ENCODE measurements around the gene P2RY10. TPM values are rescaled to one million over a fixed set of nuclear protein-coding genes. Genes with fewer than 3 reads are reported as not detected.

P2RY10 gene
- total RNA-seq, 4 donors from 2014 or later: 0.64 to 1.1 TPM; not detected in 2

DNA sequence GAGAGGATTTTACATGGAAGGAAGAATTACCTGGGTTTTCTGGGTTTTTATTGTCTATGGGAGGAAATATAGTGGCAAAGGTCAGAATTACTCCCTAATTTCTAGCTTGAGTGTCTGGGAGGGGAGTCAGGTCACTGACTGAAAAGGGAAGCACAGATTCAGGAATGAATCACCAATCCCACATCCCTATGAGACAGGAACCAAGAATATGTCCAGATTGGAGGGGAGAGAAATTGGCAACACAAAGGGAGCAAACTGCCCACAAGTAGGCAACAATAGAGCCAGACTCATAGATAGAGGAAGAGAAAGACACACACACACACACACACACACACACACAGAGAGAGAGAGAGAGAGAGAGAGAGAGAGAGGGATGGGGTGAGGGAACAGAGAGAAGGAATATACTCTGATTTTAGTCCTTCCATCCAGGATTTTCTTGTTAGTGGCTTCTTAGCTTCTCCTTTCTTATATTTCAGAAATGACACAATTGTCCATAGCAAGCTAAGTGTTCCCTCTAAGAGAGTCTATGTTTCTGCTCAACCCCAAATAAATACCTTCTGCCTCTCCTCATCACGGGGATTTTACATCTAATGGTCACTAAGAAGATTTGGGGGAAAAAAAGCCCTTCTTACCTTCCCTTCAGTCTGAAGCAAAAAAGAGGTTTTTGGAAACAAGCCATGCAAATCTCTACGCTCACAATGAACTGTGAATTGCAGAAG lies 12.0 kb downstream of the P2RY10 start:
- no peak for DNase-seq (ENCODE audit: low spot score in 2 of 2)

GRCh38 chrX:78957768-78958130 lies 12.6 kb downstream of the P2RY10 start:
- TF ChIP-seq EP300 (IDR thresholded peaks at IDR 0.05) (no peak), POLR2AphosphoS5 (IDR thresholded peaks at IDR 0.05) (no peak)
- H3K27ac ChIP-seq: no peak overlapping the region
- no peaks in the 10 kb centered on the region for H3K27me3 ChIP-seq
- no peak for DNase-seq (ENCODE audit: low spot score in 2 of 2)
- no peak overlapping the region for H3K4me3 ChIP-seq
- no peaks in the 10 kb centered on the region for H3K36me3 ChIP-seq
- H3K4me1 ChIP-seq: no peaks in the 10 kb centered on the region
- H3K9me3 ChIP-seq: no peaks in the 10 kb centered on the region

More for the DNA sequence above, 12.0 kb downstream of the P2RY10 start:
- Histone ChIP-seq H3K27ac (no peak overlapping the region), H3K4me3 (no peak overlapping the region), H3K4me1 (no peaks in the 10 kb centered on the region), H3K9me3 (no peaks in the 10 kb centered on the region), H3K36me3 (no peaks in the 10 kb centered on the region), H3K27me3 (no peaks in the 10 kb centered on the region)
- TF ChIP-seq POLR2AphosphoS5 (IDR thresholded peaks at IDR 0.05) (no peak), EP300 (IDR thresholded peaks at IDR 0.05) (no peak), POLR2A (IDR thresholded peaks at IDR 0.05) (no peak)
- TF ChIP-seq, protein P1, sequence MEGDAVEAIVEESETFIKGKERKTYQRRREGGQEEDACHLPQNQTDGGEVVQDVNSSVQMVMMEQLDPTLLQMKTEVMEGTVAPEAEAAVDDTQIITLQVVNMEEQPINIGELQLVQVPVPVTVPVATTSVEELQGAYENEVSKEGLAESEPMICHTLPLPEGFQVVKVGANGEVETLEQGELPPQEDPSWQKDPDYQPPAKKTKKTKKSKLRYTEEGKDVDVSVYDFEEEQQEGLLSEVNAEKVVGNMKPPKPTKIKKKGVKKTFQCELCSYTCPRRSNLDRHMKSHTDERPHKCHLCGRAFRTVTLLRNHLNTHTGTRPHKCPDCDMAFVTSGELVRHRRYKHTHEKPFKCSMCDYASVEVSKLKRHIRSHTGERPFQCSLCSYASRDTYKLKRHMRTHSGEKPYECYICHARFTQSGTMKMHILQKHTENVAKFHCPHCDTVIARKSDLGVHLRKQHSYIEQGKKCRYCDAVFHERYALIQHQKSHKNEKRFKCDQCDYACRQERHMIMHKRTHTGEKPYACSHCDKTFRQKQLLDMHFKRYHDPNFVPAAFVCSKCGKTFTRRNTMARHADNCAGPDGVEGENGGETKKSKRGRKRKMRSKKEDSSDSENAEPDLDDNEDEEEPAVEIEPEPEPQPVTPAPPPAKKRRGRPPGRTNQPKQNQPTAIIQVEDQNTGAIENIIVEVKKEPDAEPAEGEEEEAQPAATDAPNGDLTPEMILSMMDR (IDR thresholded peaks at IDR 0.05): no peak
- 58% methylated on average over 2 of the region's 2 CpGs for WGBS

DNA sequence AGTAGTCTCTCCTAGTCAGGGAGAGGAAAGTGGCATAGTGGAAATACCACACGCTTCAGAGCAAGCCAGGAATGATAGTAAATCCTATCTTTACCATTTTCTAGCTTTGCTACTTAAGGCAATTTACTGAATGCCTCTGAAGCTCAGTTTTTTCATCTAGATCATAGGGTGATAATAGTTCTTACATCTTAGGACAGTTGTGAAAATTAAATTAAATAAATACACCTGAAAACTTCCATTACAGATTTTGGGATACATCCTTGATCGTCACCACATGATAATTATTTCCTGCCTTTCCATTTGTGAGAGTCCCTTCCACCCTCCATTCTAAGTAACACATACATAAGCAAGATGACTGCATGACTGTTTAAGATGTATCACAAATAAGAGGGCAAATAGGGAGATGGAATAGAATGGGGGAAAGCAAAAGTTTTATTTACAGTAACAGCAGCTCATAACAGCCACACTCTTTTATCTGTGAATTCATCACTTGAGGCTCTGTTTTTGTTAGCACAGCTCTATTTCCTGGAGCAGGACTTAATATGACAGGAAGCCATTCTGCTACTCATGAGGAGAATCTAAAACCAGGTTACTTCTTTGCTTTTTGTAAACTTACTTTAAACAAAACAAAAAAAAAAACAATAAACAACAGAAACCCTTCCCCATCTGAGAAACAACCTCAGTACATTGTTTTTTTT lies 13.4 kb downstream of the P2RY10 start:
- Histone ChIP-seq H3K27me3 (no peaks in the 10 kb centered on the region), H3K9me3 (no peaks in the 10 kb centered on the region), H3K4me1 (no peaks in the 10 kb centered on the region), H3K4me3 (no peak overlapping the region), H3K36me3 (no peaks in the 10 kb centered on the region), H3K27ac (no peak overlapping the region)
- TF ChIP-seq POLR2AphosphoS5 (IDR thresholded peaks at IDR 0.05) (no peak), EP300 (IDR thresholded peaks at IDR 0.05) (no peak), POLR2A (IDR thresholded peaks at IDR 0.05) (no peak)
- TF ChIP-seq, protein P1 (IDR thresholded peaks at IDR 0.05): no peak
- DNase-seq (ENCODE audit: low spot score in 2 of 2): no peak
- 69% methylated on average over 2 of the region's 2 CpGs for WGBS

DNA sequence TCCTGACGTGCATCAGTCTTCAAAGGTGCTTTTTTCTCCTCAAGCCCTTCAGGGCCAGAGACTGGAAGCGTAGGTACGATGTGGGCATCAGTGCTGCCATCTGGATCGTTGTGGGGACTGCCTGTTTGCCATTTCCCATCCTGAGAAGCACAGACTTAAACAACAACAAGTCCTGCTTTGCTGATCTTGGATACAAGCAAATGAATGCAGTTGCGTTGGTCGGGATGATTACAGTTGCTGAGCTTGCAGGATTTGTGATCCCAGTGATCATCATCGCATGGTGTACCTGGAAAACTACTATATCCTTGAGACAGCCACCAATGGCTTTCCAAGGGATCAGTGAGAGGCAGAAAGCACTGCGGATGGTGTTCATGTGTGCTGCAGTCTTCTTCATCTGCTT lies 15.7 kb downstream of the P2RY10 start:
- Histone ChIP-seq H3K36me3 (no peaks in the 10 kb centered on the region), H3K9me3 (no peaks in the 10 kb centered on the region), H3K4me3 (no peak overlapping the region), H3K4me1 (no peaks in the 10 kb centered on the region), H3K27ac (no peak overlapping the region), H3K27me3 (no peaks in the 10 kb centered on the region)
- DNase-seq (ENCODE audit: low spot score in 2 of 2): no peak
- 76% methylated on average over 8 of the region's 8 CpGs for WGBS
- TF ChIP-seq POLR2A (IDR thresholded peaks at IDR 0.05): no peak
- TF ChIP-seq EP300 (IDR thresholded peaks at IDR 0.05): no peak
- TF ChIP-seq POLR2AphosphoS5 (IDR thresholded peaks at IDR 0.05): no peak
- TF ChIP-seq, protein P1 (IDR thresholded peaks at IDR 0.05): no peak

GRCh38 chrX:78964598-78964997 lies 19.4 kb downstream of the P2RY10 start:
- TF ChIP-seq, protein P1 (IDR thresholded peaks at IDR 0.05): no peak
- TF ChIP-seq POLR2AphosphoS5 (IDR thresholded peaks at IDR 0.05): no peak
- TF ChIP-seq EP300 (IDR thresholded peaks at IDR 0.05): no peak
- H3K27me3 ChIP-seq: no peaks in the 10 kb centered on the region
- H3K9me3 ChIP-seq: no peaks in the 10 kb centered on the region
- no peak for DNase-seq (ENCODE audit: low spot score in 2 of 2)
- H3K4me1 ChIP-seq: no peaks in the 10 kb centered on the region
- no peak overlapping the region for H3K4me3 ChIP-seq
- no peak overlapping the region for H3K27ac ChIP-seq
- no peaks in the 10 kb centered on the region for H3K36me3 ChIP-seq
- 77% methylated on average over 3 of the region's 3 CpGs for WGBS

All from suprapubic skin (tissue), 4 donors.